CD4-positive, alpha-beta T cell (primary cell): Measurements from ENCODE around the gene DUOX1. TPM values are rescaled to one million over a fixed set of nuclear protein-coding genes. Genes with fewer than 3 reads are reported as not detected.

Source experiments
- ATAC-seq: fragments of 200-7000 bp; cut with Tn5 transposase; one replicate; pipeline ENCODE4 v1.10.0; 2022; ENCODE audit warnings: mild to moderate bottlenecking; ENCODE audit not compliant: poor library complexity
- CTCF ChIA-PET: fragments of 350-600 bp; sonication (Branson Sonifier 250); formaldehyde crosslinking; loops from one replicate; lab custom pipeline; 2021; ENCODE audit warnings: antibody characterized with exemption, inconsistent platforms; lab: Charles Lee
- POLR2A ChIA-PET: fragments of 350-600 bp; sonication (Branson Sonifier 250); formaldehyde crosslinking; loops from one replicate; lab custom pipeline; 2021; ENCODE audit warnings: antibody characterized with exemption, inconsistent platforms; lab: Charles Lee
- DNase-seq, 14 experiments: peaks; one replicate each; pipeline ENCODE4 v3.0.0-alpha.2; 2013 to 2020; ENCODE audit warnings: mixed read lengths in 2 of 14
- H3K27ac ChIP-seq, 2 donors: one replicate each; pipeline versions ENCODE4 v1.5.1 to v1.7.0; 2013; ENCODE audit warnings: low read length in 2 of 2, low read depth in 1 of 2, mild to moderate bottlenecking in 1 of 2
- H3K27me3 ChIP-seq, 2 experiments: 1 replicate in 1 of 2; 2 replicates in 1 of 2; pipeline versions ENCODE4 v1.6.1 to v1.7.0; 2013; ENCODE audit warnings: low read length in 2 of 2, control low read depth in 1 of 2, mild to moderate bottlenecking in 1 of 2, moderate library complexity in 1 of 2; ENCODE audit not compliant: insufficient read depth in 2 of 2, control insufficient read depth in 1 of 2
- H3K36me3 ChIP-seq: one replicate; pipeline ENCODE4 v1.6.1; 2013; ENCODE audit warnings: low read length, control low read depth; ENCODE audit not compliant: insufficient read depth
- H3K4me1 ChIP-seq: one replicate; pipeline ENCODE4 v1.6.1; 2013; ENCODE audit warnings: low read length, control low read depth; ENCODE audit not compliant: insufficient read depth
- H3K4me3 ChIP-seq: one replicate; pipeline ENCODE4 v1.5.1; 2013; ENCODE audit warnings: mild to moderate bottlenecking, low read length, moderate library complexity
- H3K9me3 ChIP-seq, 2 experiments: 1 replicate in 1 of 2; 2 replicates in 1 of 2; pipeline versions ENCODE4 v1.6.1 to v1.7.0; 2013; ENCODE audit warnings: low read length in 2 of 2, mild to moderate bottlenecking in 2 of 2, control low read depth in 1 of 2, moderate library complexity in 1 of 2; ENCODE audit not compliant: control insufficient read depth in 1 of 2, insufficient read depth in 1 of 2
- H3K27ac Mint-ChIP-seq: one replicate; pipeline ENCODE4 v1.8.0; 2020; ENCODE audit warnings: mixed read lengths
- H3K27me3 Mint-ChIP-seq: one replicate; pipeline ENCODE4 v1.8.0; 2021; ENCODE audit warnings: mixed read lengths
- H3K36me3 Mint-ChIP-seq: one replicate; pipeline ENCODE4 v1.8.0; 2021; ENCODE audit warnings: low read depth, mixed read lengths
- H3K4me1 Mint-ChIP-seq: one replicate; pipeline ENCODE4 v1.8.0; 2021; ENCODE audit warnings: low read depth, mixed read lengths
- H3K4me3 Mint-ChIP-seq: one replicate; pipeline ENCODE4 v1.8.0; 2020; ENCODE audit warnings: mild to moderate bottlenecking, mixed read lengths
- H3K9me3 Mint-ChIP-seq: one replicate; pipeline ENCODE4 v1.8.0; 2020; ENCODE audit warnings: mixed read lengths
- CTCF ChIP-seq: fragments of 200-600 bp; IDR thresholded peaks from one replicate; pipeline ENCODE4 v1.8.0; 2022; ENCODE audit warnings: antibody characterized with exemption, mild to moderate bottlenecking
- intact Hi-C, 2 experiments: fragments of 100-400 bp; cut with DNase I in 1 of 2; cut with micrococcal nuclease in 1 of 2; formaldehyde crosslinking; loops; one replicate each; pipeline versions ENCODE4 v1.15.1 to v1.9.0; 2023 to 2025; cut with DNase I, micrococcal nuclease
- total RNA-seq, 174 experiments: library from RNA in 2 of 174; stranded (reverse) in 2 of 174; gene quantifications; one replicate each; pipeline ENCODE4 v1.2.3 and lab custom pipeline; 2021 to 2026

DUOX1 gene
- total RNA-seq, 2 experiments from 2014 or later = 0.17 to 0.25 TPM

GRCh38 chr15:45174069-45174468, 44.3 kb downstream of the DUOX1 start:
- Mint-ChIP-seq H3K4me1 (no peaks in the 10 kb centered on the region), H3K4me3 (no peak overlapping the region), H3K27ac (no peak overlapping the region), H3K36me3 (no peaks in the 10 kb centered on the region), H3K9me3 (no peaks in the 10 kb centered on the region), H3K27me3 (no peaks in the 10 kb centered on the region)
- DNase-seq (no peak), ATAC-seq (no peak)
- no peak overlapping the region for H3K4me3 ChIP-seq
- no peaks in the 10 kb centered on the region for H3K27me3 ChIP-seq
- H3K36me3 ChIP-seq = no peaks in the 10 kb centered on the region
- H3K27ac ChIP-seq = no peak overlapping the region
- ChIA-PET CTCF (no interaction called here), POLR2A (no interaction called here)
- no peaks in the 10 kb centered on the region for H3K4me1 ChIP-seq
- TF ChIP-seq CTCF = no peak
- intact Hi-C loops = no loop called here
- no peaks in the 10 kb centered on the region for H3K9me3 ChIP-seq

- Histone ChIP-seq H3K36me3 (no peaks in the 10 kb centered on the region), H3K27ac (no peak overlapping the region), H3K9me3 (no peaks in the 10 kb centered on the region), H3K4me3 (no peak overlapping the region), H3K4me1 (peaks cover 3% of the 10 kb centered on the region), H3K27me3 (no peaks in the 10 kb centered on the region)
- DNase-seq (no peak), ATAC-seq (no peak)
- Mint-ChIP-seq H3K27me3 (no peaks in the 10 kb centered on the region), H3K9me3 (no peaks in the 10 kb centered on the region), H3K27ac (no peak overlapping the region), H3K36me3 (no peaks in the 10 kb centered on the region), H3K4me1 (no peaks in the 10 kb centered on the region), H3K4me3 (no peak overlapping the region)
- intact Hi-C loops = no loop called here
- ChIA-PET POLR2A (no interaction called here), CTCF (interaction anchor here (1.0 to 1.1 kb wide), 2 partner anchors 30 to 56 kb away, joined by 3 read pairs; no protein-coding TSS in a partner anchor)
- no peak for TF ChIP-seq CTCF
Observed at GRCh38 chr15:45174577-45174976, 44.8 kb downstream of the DUOX1 start.

- ChIA-PET CTCF (interaction anchor here (1.2 kb wide), 1 partner anchor 28 kb away, joined by 3 read pairs; no protein-coding TSS in a partner anchor), POLR2A (interaction anchor here (2.6 kb wide), 1 partner anchor 10 kb away, joined by 9 read pairs; no protein-coding TSS in a partner anchor)
- H3K4me3 Mint-ChIP-seq = no peak overlapping the region
Observed at GRCh38 chr15:45177285-45177684, 47.5 kb downstream of the DUOX1 start.

More at GRCh38 chr15:45177285-45177684, 47.5 kb downstream of the DUOX1 start:
- H3K27ac ChIP-seq = no peak overlapping the region
- TF ChIP-seq CTCF = no peak
- peaks cover 15% of the 10 kb centered on the region for H3K4me1 ChIP-seq
- no peaks in the 10 kb centered on the region for H3K36me3 ChIP-seq
- intact Hi-C loops = no loop called here
- no peaks in the 10 kb centered on the region for H3K36me3 Mint-ChIP-seq
- no peaks in the 10 kb centered on the region for H3K27me3 Mint-ChIP-seq
- no peaks in the 10 kb centered on the region for H3K9me3 Mint-ChIP-seq
- no peak overlapping the region for H3K27ac Mint-ChIP-seq
- DNase-seq (no peak), ATAC-seq (no peak)
- peaks cover 7% of the 10 kb centered on the region for H3K4me1 Mint-ChIP-seq
- H3K4me3 ChIP-seq = no peak overlapping the region
- no peaks in the 10 kb centered on the region for H3K9me3 ChIP-seq
- H3K27me3 ChIP-seq = no peaks in the 10 kb centered on the region
